Activated CD8-positive, alpha-beta memory T cell treated with anti-CD3 and anti-CD28 coated beads, Interleukin-2, amount 10 ng/mL, durations not matched to agents 7 days and 5 days (primary cell): ENCODE results near the gene SNRNP40. TPM values are rescaled to one million over a fixed set of nuclear protein-coding genes. Genes with fewer than 3 reads are reported as not detected.

ENCODE experiments used
- ATAC-seq: fragments of 150-1000 bp; cut with Tn5 transposase; one replicate; pipeline ENCODE4 v1.10.0; 2021; ENCODE audit warnings: moderate library complexity
- CTCF ChIA-PET: fragments of 350-600 bp; sonication (Branson Sonifier 250); formaldehyde crosslinking; loops from one replicate; lab custom pipeline; 2021; ENCODE audit warnings: antibody characterized with exemption; lab: Charles Lee
- DNase-seq: peaks from one replicate; pipeline ENCODE4 v3.0.0-alpha.2; 2020
- H3K27ac Mint-ChIP-seq: one replicate; pipeline ENCODE4 v1.8.0; 2021; ENCODE audit warnings: mild to moderate bottlenecking, mixed read lengths
- H3K27me3 Mint-ChIP-seq: one replicate; pipeline ENCODE4 v1.8.0; 2021; ENCODE audit warnings: mixed read lengths
- H3K36me3 Mint-ChIP-seq: one replicate; pipeline ENCODE4 v1.8.0; 2021; ENCODE audit warnings: mild to moderate bottlenecking, mixed read lengths
- H3K4me1 Mint-ChIP-seq: one replicate; pipeline ENCODE4 v1.8.0; 2021; ENCODE audit warnings: mixed read lengths
- H3K4me3 Mint-ChIP-seq: one replicate; pipeline ENCODE4 v1.8.0; 2021; ENCODE audit warnings: mild to moderate bottlenecking, moderate library complexity, mixed read lengths
- H3K9me3 Mint-ChIP-seq: one replicate; pipeline ENCODE4 v1.8.0; 2022; ENCODE audit warnings: low read depth, mixed read lengths
- total RNA-seq, 2 experiments: library from RNA; stranded (reverse); gene quantifications; one replicate each; pipeline ENCODE4 v1.2.3, GENCODE V29; 2021

Gene SNRNP40
- total RNA-seq, 2 experiments from 2014 or later, result 98.6 to 112 TPM

DNA sequence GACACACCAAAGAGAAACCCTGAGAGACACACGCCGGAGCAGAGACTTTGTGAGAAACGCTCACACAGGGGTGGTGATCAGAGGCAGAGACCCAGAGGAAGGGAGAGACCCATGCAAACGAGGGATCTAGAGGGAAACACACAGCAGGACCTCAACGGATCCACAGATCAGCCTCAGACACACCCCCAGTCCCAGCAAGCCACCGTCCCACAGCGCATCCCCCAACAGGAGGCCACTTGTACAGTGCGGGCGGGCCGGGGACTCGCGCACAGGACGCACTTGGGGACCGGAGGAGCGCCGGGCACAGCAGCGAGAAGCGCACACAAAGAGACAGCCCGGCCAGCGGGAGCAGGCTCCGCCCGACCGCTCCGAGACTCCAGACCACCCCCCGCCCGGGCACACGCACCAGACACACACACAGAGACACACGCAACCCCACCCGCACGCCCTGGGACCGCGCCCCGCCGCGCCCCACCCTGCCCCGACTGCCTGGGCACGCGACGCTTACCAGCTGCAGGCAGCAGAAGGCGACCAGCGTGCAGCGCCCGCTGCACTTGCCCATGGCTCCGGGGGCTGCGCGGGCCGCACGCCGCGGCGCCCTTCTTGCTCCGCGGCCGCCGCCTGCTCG, 57.5 kb downstream of the SNRNP40 start:
- Mint-ChIP-seq H3K27ac (no peak overlapping the region), H3K4me3 (peak overlapping the region; percentile 57), H3K27me3 (peaks cover 62% of the 10 kb centered on the region), H3K9me3 (no peaks in the 10 kb centered on the region), H3K36me3 (peaks cover 3% of the 10 kb centered on the region), H3K4me1 (peaks cover 24% of the 10 kb centered on the region)
- peak; percentile 55 for ATAC-seq
- CTCF ChIA-PET, result no interaction called here
- DNase-seq, result no peak

GRCh38 chr1:31238612-31238985, 58.0 kb downstream of the SNRNP40 start:
- Mint-ChIP-seq H3K36me3 (peaks cover 3% of the 10 kb centered on the region), H3K27me3 (peaks cover 64% of the 10 kb centered on the region), H3K4me3 (peak overlapping the region; percentile 57), H3K27ac (no peak overlapping the region), H3K9me3 (no peaks in the 10 kb centered on the region), H3K4me1 (peaks cover 24% of the 10 kb centered on the region)
- CTCF ChIA-PET, result interaction anchor here (1.0 kb wide), 1 partner anchor 58 kb away, joined by 3 read pairs; no protein-coding TSS in a partner anchor
- DNase-seq (no peak), ATAC-seq (no peak)

GRCh38 chr1:31234870-31235269, 61.7 kb downstream of the SNRNP40 start:
- Mint-ChIP-seq H3K27me3 (peaks cover 54% of the 10 kb centered on the region), H3K27ac (no peak overlapping the region), H3K4me3 (no peak overlapping the region), H3K4me1 (peaks cover 8% of the 10 kb centered on the region), H3K36me3 (no peaks in the 10 kb centered on the region), H3K9me3 (no peaks in the 10 kb centered on the region)
- ATAC-seq (no peak), DNase-seq (no peak)
- CTCF ChIA-PET, result interaction anchor here (1.3 kb wide), 1 partner anchor 160 kb away, joined by 3 read pairs; no protein-coding TSS in a partner anchor

GRCh38 chr1:31234123-31234708, 62.4 kb downstream of the SNRNP40 start:
- ATAC-seq (no peak), DNase-seq (no peak)
- Mint-ChIP-seq H3K4me1 (peaks cover 7% of the 10 kb centered on the region), H3K4me3 (no peak overlapping the region), H3K27ac (no peak overlapping the region), H3K36me3 (no peaks in the 10 kb centered on the region), H3K27me3 (peaks cover 54% of the 10 kb centered on the region), H3K9me3 (no peaks in the 10 kb centered on the region)
- CTCF ChIA-PET, result no interaction called here

GRCh38 chr1:31232689-31233088, 63.9 kb downstream of the SNRNP40 start:
- Mint-ChIP-seq H3K27ac (no peak overlapping the region), H3K4me1 (no peaks in the 10 kb centered on the region), H3K9me3 (no peaks in the 10 kb centered on the region), H3K36me3 (no peaks in the 10 kb centered on the region), H3K4me3 (no peak overlapping the region), H3K27me3 (peaks cover 38% of the 10 kb centered on the region)
- ATAC-seq (no peak), DNase-seq (no peak)
- CTCF ChIA-PET, result interaction anchor here (1.1 kb wide), 1 partner anchor 69 kb away, joined by 3 read pairs; no protein-coding TSS in a partner anchor

- Mint-ChIP-seq H3K27ac (no peak overlapping the region), H3K36me3 (no peaks in the 10 kb centered on the region), H3K4me1 (no peaks in the 10 kb centered on the region), H3K4me3 (no peak overlapping the region), H3K27me3 (peaks cover 29% of the 10 kb centered on the region), H3K9me3 (no peaks in the 10 kb centered on the region)
- CTCF ChIA-PET, result interaction anchor here (0.7 kb wide), 2 partner anchors 65 to 450 kb away, joined by 3 read pairs; partner anchors contain the start of gene SNRNP40
- DNase-seq, result no peak
- no peak for ATAC-seq
Observed at GRCh38 chr1:31231802-31232201, 64.8 kb downstream of the SNRNP40 start.

DNA sequence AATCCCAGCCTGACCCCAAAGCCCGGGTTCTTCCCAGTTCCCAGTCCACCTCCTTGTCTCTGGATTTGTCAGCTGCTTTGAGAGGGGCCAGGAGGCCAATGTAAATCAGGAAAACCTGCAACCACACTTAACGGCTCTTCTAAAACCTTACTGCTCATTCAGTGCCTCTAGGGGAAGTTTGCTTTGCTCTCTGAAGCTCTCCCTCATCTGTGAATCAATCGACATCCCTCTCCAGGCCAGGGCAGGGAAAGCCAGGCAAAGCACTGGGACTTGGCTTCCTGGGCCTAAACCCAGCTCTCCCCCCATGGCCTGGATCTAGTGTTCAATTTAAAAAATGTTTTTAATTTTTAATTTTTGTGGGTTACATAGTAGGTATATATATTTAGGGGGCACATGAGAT, 66.2 kb downstream of the SNRNP40 start:
- H3K36me3 Mint-ChIP-seq, result no peaks in the 10 kb centered on the region

GRCh38 chr1:31228986-31229385, 67.6 kb downstream of the SNRNP40 start:
- CTCF ChIA-PET, result no interaction called here
- Mint-ChIP-seq H3K36me3 (no peaks in the 10 kb centered on the region), H3K27ac (no peak overlapping the region), H3K27me3 (peaks cover 1% of the 10 kb centered on the region), H3K4me1 (no peaks in the 10 kb centered on the region), H3K4me3 (no peak overlapping the region), H3K9me3 (no peaks in the 10 kb centered on the region)
- ATAC-seq (no peak), DNase-seq (no peak)

More for the DNA sequence above, 66.2 kb downstream of the SNRNP40 start:
- Mint-ChIP-seq H3K9me3 (no peaks in the 10 kb centered on the region), H3K4me3 (no peak overlapping the region), H3K4me1 (no peaks in the 10 kb centered on the region), H3K27me3 (peaks cover 15% of the 10 kb centered on the region), H3K27ac (no peak overlapping the region)
- no peak for DNase-seq
- CTCF ChIA-PET, result no interaction called here
- no peak for ATAC-seq

GRCh38 chr1:31227891-31228568, 68.6 kb downstream of the SNRNP40 start:
- Mint-ChIP-seq H3K36me3 (no peaks in the 10 kb centered on the region), H3K4me1 (no peaks in the 10 kb centered on the region), H3K27ac (no peak overlapping the region), H3K9me3 (no peaks in the 10 kb centered on the region), H3K27me3 (no peaks in the 10 kb centered on the region), H3K4me3 (no peak overlapping the region)
- no peak for DNase-seq
- CTCF ChIA-PET, result no interaction called here
- no peak for ATAC-seq

- no peaks in the 10 kb centered on the region for H3K27me3 Mint-ChIP-seq
- H3K4me1 Mint-ChIP-seq, result no peaks in the 10 kb centered on the region
- H3K9me3 Mint-ChIP-seq, result no peaks in the 10 kb centered on the region
- no peak overlapping the region for H3K27ac Mint-ChIP-seq
- CTCF ChIA-PET, result interaction anchor here (1.3 kb wide), 1 partner anchor 38 kb away, joined by 3 read pairs; no protein-coding TSS in a partner anchor
- ATAC-seq (no peak), DNase-seq (no peak)
- H3K36me3 Mint-ChIP-seq, result no peaks in the 10 kb centered on the region
- no peak overlapping the region for H3K4me3 Mint-ChIP-seq
Observed at GRCh38 chr1:31224068-31224467, 72.5 kb downstream of the SNRNP40 start.

DNA sequence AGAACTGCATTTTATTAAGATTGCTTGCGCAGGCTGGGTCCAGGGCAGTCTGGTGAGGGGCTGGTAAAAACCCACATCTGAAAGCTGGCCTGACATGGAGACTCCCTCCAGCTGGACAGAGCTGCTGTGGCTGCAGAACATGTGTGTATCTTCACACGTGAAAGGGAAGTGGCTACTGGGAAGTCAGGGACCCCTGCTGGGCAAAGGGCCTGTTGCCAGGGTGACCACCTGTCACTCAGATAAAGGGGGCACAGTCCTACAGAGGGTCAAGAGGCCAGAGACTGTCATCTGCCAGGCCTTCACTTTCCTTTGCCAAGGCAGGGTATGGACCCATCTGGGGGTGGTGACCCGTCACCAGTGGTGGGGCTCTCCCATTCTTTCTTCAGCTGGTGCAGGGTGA, 74.4 kb downstream of the SNRNP40 start:
- ATAC-seq (no peak), DNase-seq (no peak)
- no peak overlapping the region for H3K27ac Mint-ChIP-seq
- H3K9me3 Mint-ChIP-seq, result no peaks in the 10 kb centered on the region
- no peak overlapping the region for H3K4me3 Mint-ChIP-seq
- no peaks in the 10 kb centered on the region for H3K4me1 Mint-ChIP-seq
- H3K36me3 Mint-ChIP-seq, result no peaks in the 10 kb centered on the region
- CTCF ChIA-PET, result interaction anchor here (0.8 kb wide), 1 partner anchor 41 kb away, joined by 3 read pairs; no protein-coding TSS in a partner anchor
- H3K27me3 Mint-ChIP-seq, result peaks cover 2% of the 10 kb centered on the region

DNA sequence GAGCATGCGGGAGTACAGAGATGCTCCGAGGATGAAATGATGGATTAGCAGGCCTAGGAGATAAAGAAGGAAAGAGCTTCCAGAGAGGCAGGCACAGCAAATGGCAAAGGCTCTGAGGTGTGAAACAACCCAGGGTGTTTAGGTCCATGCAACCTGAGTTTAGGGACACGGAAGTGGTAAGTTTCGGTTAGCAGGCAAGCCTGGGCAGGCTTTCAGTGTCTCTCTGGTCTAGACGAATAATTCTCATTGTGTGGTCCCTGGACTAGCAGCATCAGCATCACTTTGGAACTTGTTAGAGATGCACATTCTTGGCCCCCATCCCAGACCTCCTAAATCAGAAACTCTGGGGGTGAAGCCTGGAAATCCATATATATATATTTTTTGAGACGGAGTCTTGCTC, 75.5 kb downstream of the SNRNP40 start:
- no peaks in the 10 kb centered on the region for H3K4me1 Mint-ChIP-seq
- CTCF ChIA-PET, result interaction anchor here (0.7 to 0.8 kb wide), 2 partner anchors 25 to 40 kb away, joined by 3 read pairs; no protein-coding TSS in a partner anchor
- H3K27ac Mint-ChIP-seq, result no peak overlapping the region
- H3K9me3 Mint-ChIP-seq, result no peaks in the 10 kb centered on the region
- H3K4me3 Mint-ChIP-seq, result no peak overlapping the region
- H3K27me3 Mint-ChIP-seq, result peaks cover 3% of the 10 kb centered on the region
- DNase-seq (no peak), ATAC-seq (no peak)
- H3K36me3 Mint-ChIP-seq, result no peaks in the 10 kb centered on the region

- CTCF ChIA-PET, result no interaction called here
- Mint-ChIP-seq H3K27me3 (peaks cover 9% of the 10 kb centered on the region), H3K27ac (no peak overlapping the region), H3K36me3 (no peaks in the 10 kb centered on the region), H3K4me3 (no peak overlapping the region), H3K4me1 (no peaks in the 10 kb centered on the region), H3K9me3 (no peaks in the 10 kb centered on the region)
- ATAC-seq, result no peak
- no peak for DNase-seq
Observed at GRCh38 chr1:31219489-31219888, 77.1 kb downstream of the SNRNP40 start.
